Activated CD8-positive, alpha-beta memory T cell treated with anti-CD3 and anti-CD28 coated beads for 36 hours (primary cell): ENCODE measurements around the gene MARCKSL1. TPM values are rescaled to one million over a fixed set of nuclear protein-coding genes. Genes with fewer than 3 reads are reported as not detected.
"Not testable (repeated sequence)": the region's sequence is repeated elsewhere in the genome, so short reads cannot be mapped to it uniquely, and the experiment has no call there.

ENCODE experiments used
- CTCF ChIA-PET: fragments of 350-600 bp; sonication (Branson Sonifier 250); formaldehyde crosslinking; loops from one replicate; lab custom pipeline; 2021; ENCODE audit warnings: antibody characterized with exemption; lab: Charles Lee
- POLR2A ChIA-PET: fragments of 350-600 bp; sonication (Branson Sonifier 250); formaldehyde crosslinking; loops from one replicate; lab custom pipeline; 2021; ENCODE audit warnings: antibody characterized with exemption; lab: Charles Lee
- total RNA-seq, 2 experiments: library from RNA; stranded (reverse); gene quantifications; one replicate each; pipeline ENCODE4 v1.2.3, GENCODE V29; 2021

MARCKSL1 gene
- total RNA-seq, 2 experiments from 2014 or later = 13.0 to 13.4 TPM

GRCh38 chr1:32356478-32356877 is 20.4 kb upstream of the MARCKSL1 start:
- POLR2A ChIA-PET = no interaction called here
- CTCF ChIA-PET = no interaction called here

- POLR2A ChIA-PET = not testable (repeated sequence)
Observed at GRCh38 chr1:32355778-32356177, 19.7 kb upstream of the MARCKSL1 start.

GRCh38 chr1:32353886-32354570 is 18.0 kb upstream of the MARCKSL1 start:
- CTCF ChIA-PET = interaction anchor here (1.1 kb wide), 2 partner anchors 12 to 18 kb away, joined by 3 read pairs; no protein-coding TSS in a partner anchor
- POLR2A ChIA-PET = interaction anchor here (0.6 kb wide), 2 partner anchors 29 to 50 kb away, joined by 3 read pairs; no protein-coding TSS in a partner anchor

More at GRCh38 chr1:32355778-32356177, 19.7 kb upstream of the MARCKSL1 start:
- CTCF ChIA-PET = not testable (repeated sequence)

- POLR2A ChIA-PET = interaction anchor here (0.6 kb wide), 1 partner anchor 29 kb away, joined by 3 read pairs; no protein-coding TSS in a partner anchor
- CTCF ChIA-PET = interaction anchor here (0.6 to 1.1 kb wide), 3 partner anchors 10 to 19 kb away, joined by 3 to 4 read pairs (median 3); no protein-coding TSS in a partner anchor
Observed at GRCh38 chr1:32353431-32353830, 17.4 kb upstream of the MARCKSL1 start.

GRCh38 chr1:32352831-32353383 is 16.9 kb upstream of the MARCKSL1 start:
- CTCF ChIA-PET = interaction anchor here (0.6 to 1.4 kb wide), 3 partner anchors 9 to 177 kb away, joined by 3 to 4 read pairs (median 3); no protein-coding TSS in a partner anchor
- POLR2A ChIA-PET = no interaction called here

GRCh38 chr1:32352239-32352745 is 16.3 kb upstream of the MARCKSL1 start:
- CTCF ChIA-PET = interaction anchor here (1.4 kb wide), 1 partner anchor 176 kb away, joined by 3 read pairs; no protein-coding TSS in a partner anchor
- POLR2A ChIA-PET = no interaction called here

- ChIA-PET CTCF (interaction anchor here (0.6 to 1.4 kb wide), 4 partner anchors 35 to 612 kb away, joined by 3 to 4 read pairs (median 3); no protein-coding TSS in a partner anchor), POLR2A (interaction anchor here (1.0 to 1.5 kb wide), 2 partner anchors 15 to 43 kb away, joined by 4 to 9 read pairs; partner anchors contain the start of genes BSDC1 and MARCKSL1)
Observed at GRCh38 chr1:32351399-32352238, 15.6 kb upstream of the MARCKSL1 start.

GRCh38 chr1:32350785-32351398 is 14.9 kb upstream of the MARCKSL1 start:
- ChIA-PET POLR2A (interaction anchor here (0.6 to 1.5 kb wide), 3 partner anchors 8 to 43 kb away, joined by 3 to 9 read pairs (median 4); partner anchors contain the start of genes BSDC1 and MARCKSL1), CTCF (interaction anchor here (0.9 to 1.1 kb wide), 3 partner anchors 14 to 36 kb away, joined by 3 to 4 read pairs (median 4); partner anchors contain the start of gene MARCKSL1)

- CTCF ChIA-PET = no interaction called here
- POLR2A ChIA-PET = interaction anchor here (0.6 kb wide), 1 partner anchor 28 kb away, joined by 6 read pairs; no protein-coding TSS in a partner anchor
Observed at GRCh38 chr1:32349211-32349708, 13.2 kb upstream of the MARCKSL1 start.

- ChIA-PET POLR2A (interaction anchor here (1.0 to 1.5 kb wide), 2 partner anchors 11 to 47 kb away, joined by 5 read pairs; partner anchors contain the start of genes BSDC1 and MARCKSL1), CTCF (interaction anchor here (1.1 kb wide), 1 partner anchor 137 kb away, joined by 4 read pairs; no protein-coding TSS in a partner anchor)
Observed at GRCh38 chr1:32346532-32347157, 10.6 kb upstream of the MARCKSL1 start.

GRCh38 chr1:32345289-32345827 is 9.3 kb upstream of the MARCKSL1 start:
- CTCF ChIA-PET = interaction anchor here (0.7 to 1.1 kb wide), 3 partner anchors 135 to 435 kb away, joined by 3 to 4 read pairs (median 4); no protein-coding TSS in a partner anchor

GRCh38 chr1:32342704-32343103 is 6.7 kb upstream of the MARCKSL1 start:
- ChIA-PET CTCF (no interaction called here), POLR2A (no interaction called here)

More at GRCh38 chr1:32345289-32345827, 9.3 kb upstream of the MARCKSL1 start:
- POLR2A ChIA-PET = interaction anchor here (1.0 to 1.7 kb wide), 2 partner anchors 9 to 49 kb away, joined by 5 read pairs; partner anchors contain the start of genes BSDC1 and MARCKSL1

GRCh38 chr1:32341971-32342370 is 5.9 kb upstream of the MARCKSL1 start:
- ChIA-PET CTCF (interaction anchor here (0.9 kb wide), 1 partner anchor 11 kb away, joined by 3 read pairs; no protein-coding TSS in a partner anchor), POLR2A (no interaction called here)

GRCh38 chr1:32341186-32341757 is 5.2 kb upstream of the MARCKSL1 start:
- ChIA-PET POLR2A (no interaction called here), CTCF (interaction anchor here (0.9 kb wide), 1 partner anchor 12 kb away, joined by 3 read pairs; no protein-coding TSS in a partner anchor)

GRCh38 chr1:32339363-32339978 is 3.4 kb upstream of the MARCKSL1 start:
- CTCF ChIA-PET = interaction anchor here (0.9 kb wide), 1 partner anchor 125 kb away, joined by 3 read pairs; no protein-coding TSS in a partner anchor
- POLR2A ChIA-PET = no interaction called here

- ChIA-PET CTCF (no interaction called here), POLR2A (no interaction called here)
Observed at GRCh38 chr1:32338637-32339145, 2.7 kb upstream of the MARCKSL1 start.
